Activated CD8-positive, alpha-beta memory T cell treated with anti-CD3 and anti-CD28 coated beads, Interleukin-2, amount 50 U/mL, for 24 hours (primary cell): ENCODE measurements around the gene AK2.
"Not testable (repeated sequence)": the region's sequence is repeated elsewhere in the genome, so short reads cannot be mapped to it uniquely, and the experiment has no call there.

Source experiments
- DNase-seq: peaks from one replicate; pipeline ENCODE4 v3.0.0-alpha.2; 2020; ENCODE audit errors: extremely low read depth

AK2 gene

DNA sequence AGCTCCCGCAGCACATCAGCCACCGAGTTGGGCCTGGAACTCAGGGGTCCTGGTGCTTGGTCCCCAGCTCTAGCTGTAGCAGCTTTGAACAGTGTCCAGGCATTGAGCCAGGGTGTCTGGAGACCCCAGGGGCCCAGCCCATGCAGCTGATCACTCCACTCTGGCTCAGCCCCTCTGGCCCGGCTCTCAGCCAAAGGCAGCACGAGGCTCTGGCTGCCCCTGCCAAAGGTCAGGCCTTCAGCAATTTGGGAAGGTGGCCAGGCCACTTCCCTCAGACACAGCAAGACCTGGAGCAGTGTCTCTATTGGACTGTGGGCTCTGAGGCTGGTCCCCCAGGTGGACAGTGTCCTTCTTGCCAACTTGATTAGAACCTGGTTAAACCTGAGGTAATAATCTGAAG is 37.7 kb downstream of the AK2 start:
- DNase-seq: no peak

GRCh38 chr1:32998064-32998463 is 38.6 kb downstream of the AK2 start:
- no peak for DNase-seq

GRCh38 chr1:32997381-32997891 is 39.2 kb downstream of the AK2 start:
- no peak for DNase-seq

- not testable (repeated sequence) for DNase-seq
These were observed 43.4 kb downstream of the AK2 start for GRCh38 chr1:32993324-32993636.

DNA sequence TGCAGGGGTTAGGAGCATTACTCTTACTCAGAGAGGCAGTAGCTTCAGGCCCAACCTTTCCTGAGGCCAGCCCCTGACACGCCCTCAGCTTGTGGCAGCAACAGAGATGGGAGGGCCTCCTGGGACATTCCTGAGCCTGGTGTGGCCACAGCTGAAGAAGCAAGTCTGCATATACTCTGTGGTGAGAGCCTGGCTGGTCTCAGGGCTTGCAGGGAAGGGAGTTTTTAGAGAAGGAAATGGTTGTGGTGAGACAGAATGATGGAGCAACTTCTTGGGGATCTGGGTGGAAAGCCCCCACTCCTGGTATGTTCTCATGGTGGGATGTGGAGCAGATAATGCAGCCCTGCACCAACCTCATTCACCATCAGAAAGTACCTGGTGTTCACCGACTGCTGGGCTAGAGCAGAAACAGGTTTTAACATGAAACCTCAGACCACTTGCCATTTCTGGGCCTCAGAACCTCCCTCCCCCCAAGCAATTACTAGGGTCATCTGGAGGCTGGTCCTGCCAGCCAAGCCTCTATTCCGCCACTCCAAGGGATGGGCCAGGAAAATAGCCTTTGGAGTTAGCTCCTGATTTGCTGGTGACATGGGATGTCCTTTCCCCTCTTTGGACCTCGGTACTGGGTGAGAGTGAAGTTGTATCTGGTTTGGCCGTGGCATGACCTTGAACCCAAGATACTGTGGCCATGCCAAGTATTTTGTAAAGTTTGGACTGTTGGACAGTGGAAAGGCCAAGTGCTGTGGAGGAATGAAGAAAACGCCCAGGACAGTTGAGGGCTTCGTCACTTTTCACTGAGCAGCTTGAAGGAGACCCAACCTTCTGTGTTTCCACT is 44.0 kb downstream of the AK2 start:
- DNase-seq: peak; percentile 31

GRCh38 chr1:32991819-32992488 is 44.7 kb downstream of the AK2 start:
- DNase-seq: no peak

DNA sequence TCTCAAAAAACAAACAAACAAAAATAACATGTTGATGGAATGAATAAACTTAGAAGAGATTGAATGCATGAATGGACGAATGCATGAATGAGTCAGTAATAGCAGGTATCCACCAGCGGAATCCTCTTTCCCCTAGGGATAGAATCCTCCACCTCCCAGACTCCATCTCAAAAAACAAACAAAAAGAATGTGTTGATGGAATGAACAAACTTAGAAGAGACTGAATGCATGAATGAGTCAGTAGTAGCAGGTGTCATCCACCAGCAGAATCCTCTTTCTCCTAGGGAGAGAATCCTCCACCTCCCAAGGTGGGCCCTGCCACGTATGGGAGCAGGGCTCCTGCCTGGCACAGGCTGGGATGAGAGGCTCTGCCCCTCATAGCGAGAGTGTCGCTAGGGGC is 45.3 kb downstream of the AK2 start:
- no peak for DNase-seq

DNA sequence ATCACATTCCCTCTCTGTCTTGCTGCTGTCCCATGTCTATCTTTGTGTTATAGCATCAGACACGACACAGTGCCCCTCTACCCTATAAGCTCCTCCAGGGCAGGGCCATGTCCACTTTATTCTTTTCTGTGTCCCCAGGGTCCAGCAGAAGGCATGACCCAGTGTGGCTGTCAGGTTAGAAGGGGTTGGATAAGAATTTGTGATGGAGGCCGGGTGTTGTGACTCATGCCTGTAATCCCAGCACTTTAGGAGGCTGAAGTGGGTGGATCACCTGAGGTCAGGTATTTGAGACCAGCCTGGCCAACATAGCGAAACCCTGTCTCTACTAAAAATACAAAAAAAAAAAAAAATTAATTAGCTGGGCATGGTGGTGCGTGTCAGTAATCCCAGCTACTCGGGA is 45.8 kb downstream of the AK2 start:
- no peak for DNase-seq

GRCh38 chr1:32989160-32990050 is 47.3 kb downstream of the AK2 start:
- no peak for DNase-seq

DNA sequence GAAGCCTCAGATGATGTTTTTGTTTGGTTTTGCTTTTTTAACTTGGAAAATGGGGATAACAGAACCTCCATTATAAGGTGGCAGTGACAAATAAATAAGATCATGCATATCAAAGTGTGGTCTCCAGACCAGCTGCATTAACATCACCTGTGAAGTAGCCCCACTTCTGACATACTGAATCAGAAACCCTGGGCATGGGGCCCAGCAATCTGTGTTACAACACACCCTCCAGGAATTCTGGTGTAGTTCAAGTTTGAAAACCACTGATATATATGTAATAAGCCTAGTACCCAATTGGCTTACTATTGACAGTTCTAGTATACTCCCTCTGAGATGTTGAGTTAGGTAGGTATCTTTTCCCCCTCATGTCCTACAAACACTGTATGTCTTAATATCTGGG is 48.0 kb downstream of the AK2 start:
- no peak for DNase-seq

DNA sequence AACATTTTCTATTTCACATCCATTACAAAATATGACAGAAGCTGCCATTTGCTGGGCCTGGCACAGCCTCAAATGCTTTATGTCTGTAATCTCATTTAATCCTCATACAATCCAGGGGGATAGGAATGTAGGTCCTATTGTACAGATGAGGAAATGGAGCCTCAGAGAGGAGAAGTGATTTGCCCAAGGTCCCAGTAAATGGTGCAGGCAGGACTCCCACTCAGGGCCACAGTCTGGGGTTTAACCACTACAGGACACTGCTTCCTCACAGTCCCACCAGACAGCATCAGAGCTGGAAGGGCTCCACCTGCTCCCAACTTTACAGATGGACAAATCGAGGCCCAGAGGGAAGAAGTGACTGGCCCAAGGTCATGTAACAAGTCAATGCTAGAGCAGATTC is 51.5 kb downstream of the AK2 start:
- DNase-seq: no peak

DNA sequence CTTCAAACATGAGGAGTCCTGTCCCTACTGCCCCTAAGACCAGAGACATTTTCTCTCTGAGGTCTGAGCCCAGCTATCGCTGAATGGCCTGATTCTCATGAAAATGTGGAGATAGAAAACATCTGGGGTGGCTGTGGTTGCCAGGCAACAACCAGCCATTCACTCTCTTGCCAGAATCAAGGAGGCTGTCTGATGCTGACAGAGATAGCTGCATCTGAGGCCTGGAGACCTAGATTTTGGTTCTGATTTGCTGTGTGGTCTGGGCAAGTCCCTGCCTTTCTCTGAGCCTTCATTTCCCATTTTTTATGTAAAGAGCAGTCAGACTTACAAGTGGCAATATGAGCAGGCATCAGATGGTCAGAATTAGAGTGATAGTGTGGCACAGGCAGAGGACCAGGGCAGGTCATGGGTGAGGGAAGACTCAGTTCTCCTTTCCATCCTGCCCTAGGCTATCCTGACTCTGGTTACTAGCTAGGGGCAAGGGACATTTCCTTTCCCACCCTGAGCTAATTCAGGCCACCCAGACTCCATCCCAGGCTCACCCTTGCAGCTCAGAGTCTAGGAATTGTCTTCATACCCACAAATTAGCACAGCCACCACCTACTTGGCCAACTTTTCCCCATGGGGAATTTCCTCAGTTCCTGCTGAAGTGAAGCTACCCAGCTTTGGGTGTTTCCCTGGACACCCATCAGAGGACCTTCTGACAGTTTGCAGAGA is 52.1 kb downstream of the AK2 start:
- DNase-seq: no peak

GRCh38 chr1:32984090-32984454 is 52.6 kb downstream of the AK2 start:
- DNase-seq: no peak

DNA sequence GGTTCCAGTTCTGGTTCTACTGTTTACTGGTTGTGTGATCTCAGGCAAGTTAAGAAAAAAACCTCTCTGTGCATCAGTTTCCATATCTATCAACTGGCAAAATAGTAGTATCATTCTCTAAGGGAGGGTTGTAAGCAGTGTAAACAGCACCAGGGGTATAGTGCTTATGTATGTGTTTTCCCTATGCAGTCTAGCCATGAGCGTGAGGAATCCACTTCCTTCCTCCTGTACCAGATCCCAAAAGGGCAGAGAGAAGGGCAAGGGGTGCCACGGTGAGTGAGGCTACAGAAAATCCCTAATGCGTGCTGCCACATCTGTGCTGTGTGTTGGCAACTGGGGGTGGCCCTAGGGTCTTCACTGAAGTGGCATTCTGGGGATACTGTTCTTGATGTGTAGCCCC is 53.7 kb downstream of the AK2 start:
- DNase-seq: no peak

DNA sequence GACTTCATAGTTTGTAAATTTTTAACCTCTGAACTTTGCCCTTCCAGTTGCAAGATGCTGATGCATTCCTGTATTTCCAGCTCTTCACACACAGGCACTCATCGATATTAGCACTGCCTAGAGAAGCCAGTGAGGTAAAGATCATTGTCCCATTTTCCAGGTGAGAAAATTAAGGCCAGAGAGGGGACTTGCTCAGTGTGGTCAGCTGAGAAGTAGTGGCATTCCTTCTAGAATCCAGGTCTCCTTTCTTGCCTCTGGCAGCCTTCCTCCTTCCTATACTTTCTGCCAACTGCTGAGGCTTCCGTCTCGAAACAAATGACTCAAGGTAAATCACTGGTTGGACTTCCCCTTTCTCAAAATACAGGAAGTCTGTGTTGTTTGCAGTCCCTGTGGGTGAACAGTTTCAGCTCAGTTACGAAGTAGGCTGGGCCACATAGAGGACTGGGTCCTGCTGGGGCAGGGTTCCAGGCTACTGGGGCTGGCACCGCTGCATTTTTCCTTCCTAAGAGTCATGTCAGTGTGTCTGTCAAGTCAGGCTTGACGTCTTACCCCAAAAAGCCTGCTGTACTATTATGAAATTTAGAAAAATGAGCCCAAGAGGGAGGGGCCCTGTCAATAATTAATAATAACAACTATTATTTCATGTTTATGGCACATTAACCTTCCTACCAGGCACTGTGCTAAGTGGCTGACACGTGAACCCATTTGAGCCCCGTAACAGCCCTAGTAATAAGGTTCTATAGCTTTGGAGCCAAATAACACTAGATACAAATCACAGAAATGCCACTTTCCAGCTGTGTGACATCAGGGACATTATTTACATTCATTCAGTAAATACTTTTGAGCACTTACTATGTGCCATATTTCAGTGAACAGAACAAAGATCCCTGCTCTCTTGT is 55.4 kb downstream of the AK2 start:
- peak; percentile 35 for DNase-seq

DNA sequence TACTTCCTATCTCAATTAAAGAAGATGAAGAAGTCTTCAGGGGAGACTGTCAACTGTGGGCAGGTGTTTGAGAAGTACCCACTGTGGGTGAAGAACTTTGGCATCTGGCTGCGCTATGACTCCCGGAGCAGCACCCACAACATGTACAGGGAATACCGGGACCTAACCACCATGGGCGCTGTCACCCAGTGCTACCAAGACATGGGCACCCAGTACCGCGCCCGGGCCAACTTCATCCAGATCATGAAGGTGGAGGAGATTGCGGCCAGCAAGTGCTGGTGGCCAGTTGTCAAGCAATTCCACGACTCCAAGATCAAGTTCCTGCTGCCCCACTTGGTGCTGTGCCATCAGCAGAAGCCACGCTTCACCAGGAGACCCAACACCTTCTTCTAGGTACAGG is 56.6 kb downstream of the AK2 start:
- DNase-seq: no peak

- DNase-seq: no peak
These were observed 57.8 kb downstream of the AK2 start for GRCh38 chr1:32978854-32979253.

DNA sequence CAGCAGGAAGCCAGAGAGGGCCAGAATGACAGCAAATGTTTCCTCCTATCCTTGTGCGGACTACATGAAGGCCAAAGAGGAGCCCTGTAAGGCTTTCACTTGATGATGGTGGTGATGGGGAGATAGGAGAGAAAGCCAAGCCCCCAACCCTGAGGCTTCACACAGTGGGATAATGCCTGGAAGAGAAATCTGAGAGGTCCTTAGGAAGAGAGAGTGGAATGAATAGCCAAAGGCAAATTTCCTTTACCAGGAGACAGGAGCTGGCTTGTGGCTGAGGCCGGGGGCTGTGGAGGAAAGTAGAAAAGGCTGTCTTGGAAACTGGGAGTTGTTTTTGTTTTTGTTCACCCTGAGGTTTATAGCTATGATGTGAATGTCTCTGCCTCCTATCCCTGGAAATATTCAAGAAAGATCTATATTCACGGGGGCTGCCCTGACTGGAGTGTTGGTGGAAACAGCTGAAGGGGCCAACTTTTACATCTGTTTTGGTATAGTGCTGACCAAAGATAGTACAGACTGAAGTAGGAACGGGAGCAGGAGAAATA is 59.1 kb downstream of the AK2 start:
- no peak for DNase-seq

DNA sequence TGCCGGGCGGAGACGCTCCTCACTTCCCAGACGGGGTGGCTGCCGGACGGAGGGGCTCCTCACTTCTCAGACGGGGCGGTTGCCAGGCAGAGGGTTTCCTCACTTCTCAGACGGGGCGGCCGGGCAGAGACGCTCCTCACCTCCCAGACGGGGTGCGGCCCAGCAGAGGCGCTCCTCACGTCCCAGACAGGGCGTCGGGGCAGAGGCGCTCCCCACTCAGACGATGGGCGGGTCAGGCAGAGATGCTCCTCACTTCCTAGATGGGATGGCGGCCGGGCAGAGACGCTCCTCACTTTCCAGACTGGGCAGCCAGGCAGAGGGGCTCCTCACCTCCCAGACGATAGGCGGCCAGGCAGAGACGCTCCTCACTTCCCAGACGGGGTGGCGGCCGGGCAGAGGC is 61.6 kb downstream of the AK2 start:
- DNase-seq: not testable (repeated sequence)

DNA sequence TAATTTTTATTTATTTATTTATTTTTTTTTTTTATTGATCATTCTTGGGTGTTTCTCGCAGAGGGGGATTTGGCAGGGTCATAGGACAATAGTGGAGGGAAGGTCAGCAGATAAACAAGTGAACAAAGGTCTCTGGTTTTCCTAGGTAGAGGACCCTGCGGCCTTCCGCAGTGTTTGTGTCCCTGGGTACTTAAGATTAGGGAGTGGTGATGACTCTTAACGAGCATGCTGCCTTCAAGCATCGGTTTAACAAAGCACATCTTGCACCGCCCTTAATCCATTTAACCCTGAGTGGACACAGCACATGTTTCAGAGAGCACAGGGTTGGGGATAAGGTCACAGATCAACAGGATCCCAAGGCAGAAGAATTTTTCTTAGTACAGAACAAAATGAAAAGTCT is 63.2 kb downstream of the AK2 start:
- not testable (repeated sequence) for DNase-seq
